NCI-H446 (cell line): ENCODE measurements around the gene NOL7.

ENCODE experiments used
- DNase-seq, 2 experiments: peaks; one replicate each; lab custom pipeline; 2025; lab: John Stamatoyannopoulos, UW

NOL7 gene

DNA sequence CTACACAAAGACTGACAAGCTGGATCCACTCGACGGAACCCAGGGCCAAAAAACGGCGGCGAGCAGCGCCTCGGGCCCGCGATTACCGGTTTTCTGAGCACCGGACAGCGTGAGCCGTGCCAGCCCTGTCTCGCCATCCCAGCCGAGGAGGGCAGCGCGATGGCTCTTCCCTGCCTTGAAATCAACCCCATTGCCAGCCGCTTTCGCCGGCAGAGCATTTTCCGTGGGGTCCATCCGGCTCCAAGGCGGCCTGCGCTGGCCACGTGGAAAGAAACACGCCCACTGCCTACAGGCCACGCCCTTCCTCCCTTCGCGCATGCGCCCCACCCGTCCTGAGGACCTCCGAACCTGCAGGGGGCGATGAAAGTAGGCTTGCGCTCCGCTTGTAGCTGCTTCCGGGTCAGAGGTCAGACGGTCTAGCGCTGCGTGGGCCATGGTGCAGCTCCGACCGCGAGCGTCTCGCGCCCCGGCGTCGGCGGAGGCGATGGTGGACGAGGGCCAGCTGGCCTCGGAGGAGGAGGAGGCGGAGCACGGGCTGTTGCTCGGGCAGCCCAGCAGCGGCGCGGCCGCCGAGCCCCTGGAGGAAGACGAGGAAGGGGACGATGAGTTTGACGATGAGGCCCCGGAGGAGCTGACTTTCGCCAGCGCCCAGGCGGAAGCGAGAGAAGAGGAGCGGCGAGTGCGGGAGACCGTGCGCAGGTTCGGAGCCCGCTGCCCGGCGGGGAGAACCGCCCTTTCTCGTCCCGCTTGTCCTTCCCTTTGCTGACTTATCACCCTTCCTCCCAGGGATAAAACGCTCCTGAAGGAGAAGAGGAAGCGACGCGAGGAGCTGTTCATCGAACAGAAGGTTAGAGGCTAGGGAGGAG lies at the start of gene NOL7:
Gene NOL7 (plus strand): TSS at position 410 of the 866 bp plus-strand sequence. CDS start 24 bp downstream, at position 434.
- DNase-seq, result peak; percentile 96 to 99

DNA sequence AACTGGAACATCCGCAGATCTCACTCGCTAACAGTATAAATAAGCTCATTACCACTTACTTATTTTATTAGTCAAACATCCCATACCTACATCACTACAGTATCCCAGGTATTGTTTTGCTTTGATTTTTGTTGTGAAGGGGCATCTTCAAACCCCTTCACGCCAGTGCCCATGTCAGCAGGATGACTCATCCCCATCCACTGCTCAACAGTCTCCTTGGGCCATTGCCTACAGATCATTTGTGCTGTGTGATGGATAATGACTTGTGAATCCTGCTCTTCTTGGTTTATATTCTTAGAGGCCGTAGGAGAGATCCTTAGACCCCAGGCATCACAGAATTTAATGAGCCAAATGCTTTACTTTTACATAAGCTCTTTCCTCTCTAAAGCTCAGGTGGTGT lies 49.2 kb upstream of the NOL7 start:
- DNase-seq, result no peak

DNA sequence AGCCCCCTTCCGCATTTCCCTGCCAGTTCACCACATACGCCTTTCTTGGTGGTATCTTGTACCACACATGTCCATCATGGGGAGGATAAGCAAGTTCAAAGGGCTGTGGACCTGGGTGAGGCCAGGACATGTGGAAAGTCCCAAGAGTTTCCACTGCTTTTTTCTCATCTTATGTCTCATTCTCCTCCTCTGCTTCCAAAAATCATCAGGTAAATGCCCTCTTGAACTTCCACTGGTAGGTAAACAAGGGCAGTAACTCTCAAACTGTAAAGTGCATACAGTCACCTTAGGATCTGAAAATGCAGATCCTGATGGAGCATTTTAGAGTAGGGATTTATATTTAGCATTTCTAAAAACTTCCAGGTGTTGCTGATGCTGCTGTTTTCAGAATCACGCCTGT lies 48.6 kb upstream of the NOL7 start:
- no peak for DNase-seq

- DNase-seq, result no peak
These were observed 46.2 kb upstream of the NOL7 start for GRCh38 chr6:13568970-13569369.

DNA sequence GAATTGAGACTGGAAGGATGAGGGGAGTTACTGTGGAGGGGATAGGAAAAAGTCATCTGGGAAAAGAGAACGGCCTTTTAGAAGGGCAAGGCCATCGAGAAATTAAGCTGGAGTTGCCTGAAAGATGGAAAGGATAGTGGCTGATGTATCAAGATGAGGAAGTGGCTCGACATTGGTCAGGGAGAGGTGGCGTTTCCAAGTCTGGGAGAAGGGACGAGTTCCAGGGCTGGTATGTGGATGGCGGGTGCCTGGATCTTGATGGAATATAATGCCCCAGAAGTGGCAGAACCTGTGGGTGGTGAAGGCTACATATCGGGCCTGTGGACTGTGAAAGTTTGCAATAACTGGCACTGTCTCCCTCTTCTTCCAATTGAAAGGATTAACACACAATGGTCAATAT lies 42.9 kb upstream of the NOL7 start:
- DNase-seq, result no peak

GRCh38 chr6:13572951-13573654 lies 42.0 kb upstream of the NOL7 start:
- no peak for DNase-seq

DNA sequence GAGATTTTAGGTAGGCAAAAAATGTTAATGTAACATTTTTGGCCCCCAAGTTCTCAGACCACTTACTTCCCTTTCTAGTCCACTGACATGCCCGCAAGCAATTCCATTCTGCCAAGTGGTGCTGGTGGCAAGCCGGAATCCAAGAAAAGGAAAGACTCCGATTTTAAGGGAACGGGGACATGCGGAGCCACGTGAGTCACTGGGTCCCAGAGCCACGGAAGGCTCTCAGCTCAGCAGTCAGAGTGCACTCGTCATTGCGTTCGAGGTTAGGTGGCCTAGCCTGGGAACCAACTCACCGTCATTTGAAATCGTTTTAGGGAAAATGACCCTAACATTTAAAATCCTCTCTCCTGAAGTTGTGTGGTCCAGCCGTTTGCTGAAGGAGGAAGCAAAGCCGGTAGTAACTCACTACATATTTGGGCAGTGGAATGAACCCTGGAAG lies 41.4 kb upstream of the NOL7 start:
- peak in 1 of 2 experiments; percentile 45 for DNase-seq

DNA sequence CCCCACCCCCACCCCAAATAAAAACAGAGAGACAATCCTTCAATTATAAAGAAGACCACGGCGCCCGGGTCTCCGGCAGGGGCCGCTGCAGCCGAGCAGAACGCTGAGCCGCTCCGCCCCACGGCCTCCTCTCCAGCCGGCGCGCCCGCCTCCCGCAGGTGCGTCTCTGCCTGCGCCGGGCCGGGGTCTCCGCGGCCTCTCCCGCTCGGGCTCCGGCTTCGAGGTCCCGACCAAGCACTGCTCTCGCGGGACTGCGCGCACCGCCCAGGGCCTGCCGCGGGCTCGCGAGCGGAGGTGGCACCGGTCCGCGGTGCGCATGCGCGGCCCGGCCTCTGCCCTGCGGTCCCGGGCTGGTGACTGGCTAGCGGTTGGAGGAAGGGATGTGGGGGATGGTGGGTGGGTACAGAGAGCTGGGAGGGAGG lies 41.0 kb upstream of the NOL7 start:
- DNase-seq, result peak; percentile 90 to 97

GRCh38 chr6:13574571-13575376 lies 40.4 kb upstream of the NOL7 start, which contains the start of gene SIRT5:
Gene SIRT5, plus strand, starts transcription at chr6:13574601. Its CDS starts 9,510 bp downstream, at chr6:13584111.
- DNase-seq, result peak; percentile 79 to 90

- no peak for DNase-seq
These were observed 39.8 kb upstream of the NOL7 start for GRCh38 chr6:13575377-13575775.

- no peak for DNase-seq
These were observed 39.1 kb upstream of the NOL7 start for GRCh38 chr6:13576017-13576416.

DNA sequence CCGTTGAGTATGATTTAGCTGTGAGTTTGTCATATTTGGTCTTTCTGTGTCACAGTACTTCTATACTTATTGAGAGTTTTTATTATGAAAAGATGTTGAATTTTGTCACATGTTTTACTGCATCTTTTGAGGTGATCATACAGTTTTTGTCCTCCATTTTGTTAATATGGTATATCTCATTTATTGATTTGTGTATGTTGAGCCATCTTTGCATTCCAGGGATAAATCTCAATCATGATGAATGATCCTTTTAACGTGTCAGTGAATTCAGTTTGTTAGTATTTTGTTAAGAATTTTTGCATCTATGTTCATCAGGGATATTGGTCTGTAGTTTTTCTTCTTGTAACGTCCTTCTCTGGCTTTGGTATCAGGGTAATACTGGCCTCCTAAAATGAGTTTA lies 37.2 kb upstream of the NOL7 start:
- no peak for DNase-seq

DNA sequence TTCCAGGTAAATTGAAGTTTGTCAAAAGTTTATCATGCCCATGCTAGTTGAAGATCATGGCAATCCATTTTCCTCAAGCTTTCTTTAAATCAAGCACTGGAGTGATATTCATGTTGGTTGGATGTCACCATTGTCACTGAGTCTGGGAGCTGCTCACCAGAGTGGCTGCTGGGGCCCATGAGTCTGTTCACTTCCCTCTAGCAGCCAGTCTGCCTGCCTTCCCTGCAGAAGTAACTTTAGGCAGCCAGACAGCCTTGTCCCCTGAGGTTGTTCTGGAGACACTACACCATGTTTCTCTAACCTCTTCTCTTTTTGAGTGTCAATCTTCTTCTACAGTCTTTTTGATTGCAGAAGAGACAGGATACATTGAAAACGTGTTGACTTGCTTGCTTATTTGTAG lies 35.2 kb upstream of the NOL7 start:
- DNase-seq, result no peak

DNA sequence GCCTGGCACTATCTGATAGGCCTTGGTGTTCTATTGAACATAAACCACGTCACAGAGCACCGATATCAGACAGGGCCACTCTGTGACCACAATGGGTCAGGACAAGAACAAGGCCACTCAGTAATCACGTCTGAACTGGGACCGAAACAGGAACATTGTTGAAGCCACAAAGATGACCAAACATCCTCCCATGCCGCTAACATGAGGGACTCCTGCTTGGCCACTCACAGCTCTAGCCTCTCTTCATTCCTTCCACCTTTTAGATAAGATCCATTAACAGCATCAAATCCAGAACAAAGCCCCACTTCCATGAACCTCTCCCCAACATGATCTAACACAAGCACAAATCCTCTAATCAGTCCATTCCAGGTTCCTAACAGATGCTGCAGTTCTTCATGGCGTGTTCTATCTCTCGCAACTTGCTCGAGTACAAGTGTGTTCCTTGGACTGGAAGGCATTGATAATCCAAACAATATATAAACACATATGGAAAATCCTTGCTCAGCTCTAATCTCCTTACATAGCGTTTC lies 33.4 kb upstream of the NOL7 start:
- no peak for DNase-seq

GRCh38 chr6:13586603-13587542 lies 28.3 kb upstream of the NOL7 start:
- DNase-seq, result no peak

DNA sequence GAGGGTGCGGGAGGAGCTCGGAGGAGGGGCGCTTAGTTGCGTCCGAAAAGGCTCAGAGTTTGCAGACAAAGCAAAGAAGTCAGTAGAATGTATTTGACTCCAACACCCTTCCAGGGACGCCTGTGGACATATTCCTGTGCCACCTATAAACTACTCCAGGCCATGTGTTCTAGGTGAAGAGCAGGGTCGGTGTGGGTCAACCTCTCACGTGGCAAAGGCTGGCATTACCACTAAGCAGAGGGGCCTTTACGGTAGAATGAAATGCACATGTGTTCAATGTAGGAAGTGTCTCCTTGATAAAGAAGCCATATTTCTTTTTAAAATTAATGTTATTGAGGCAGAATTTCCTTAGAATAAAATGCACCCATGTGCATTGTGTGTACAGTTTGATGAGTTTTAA lies 25.3 kb upstream of the NOL7 start:
- no peak for DNase-seq

DNA sequence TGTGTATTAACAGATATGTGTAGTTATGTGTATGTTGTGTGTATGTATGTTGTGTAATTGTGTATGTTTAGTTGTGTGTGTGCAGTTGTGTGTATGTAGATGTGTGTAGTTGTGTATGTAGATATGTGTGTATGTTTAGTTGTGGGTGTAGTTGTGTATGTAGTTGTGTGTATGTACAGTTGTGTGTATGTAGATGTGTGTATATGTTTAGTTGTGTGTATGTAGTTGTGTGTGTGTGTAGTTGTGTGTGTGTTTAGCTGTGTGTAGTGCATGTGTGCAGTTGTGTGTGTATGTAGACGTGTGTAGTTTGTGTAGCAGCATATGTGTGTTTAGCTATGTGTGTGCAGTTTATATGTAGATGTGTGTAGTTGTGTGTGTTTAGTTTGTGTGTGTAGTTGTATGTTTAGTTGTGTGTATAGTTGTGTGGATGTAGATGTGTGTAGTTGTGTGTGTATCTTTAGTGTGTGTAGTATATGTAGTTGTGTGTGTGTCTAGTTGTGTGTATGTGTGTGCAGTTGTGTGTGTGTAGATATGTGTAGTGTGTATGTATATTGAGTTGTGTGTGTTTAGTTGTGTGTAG lies 24.5 kb upstream of the NOL7 start:
- DNase-seq, result no peak

DNA sequence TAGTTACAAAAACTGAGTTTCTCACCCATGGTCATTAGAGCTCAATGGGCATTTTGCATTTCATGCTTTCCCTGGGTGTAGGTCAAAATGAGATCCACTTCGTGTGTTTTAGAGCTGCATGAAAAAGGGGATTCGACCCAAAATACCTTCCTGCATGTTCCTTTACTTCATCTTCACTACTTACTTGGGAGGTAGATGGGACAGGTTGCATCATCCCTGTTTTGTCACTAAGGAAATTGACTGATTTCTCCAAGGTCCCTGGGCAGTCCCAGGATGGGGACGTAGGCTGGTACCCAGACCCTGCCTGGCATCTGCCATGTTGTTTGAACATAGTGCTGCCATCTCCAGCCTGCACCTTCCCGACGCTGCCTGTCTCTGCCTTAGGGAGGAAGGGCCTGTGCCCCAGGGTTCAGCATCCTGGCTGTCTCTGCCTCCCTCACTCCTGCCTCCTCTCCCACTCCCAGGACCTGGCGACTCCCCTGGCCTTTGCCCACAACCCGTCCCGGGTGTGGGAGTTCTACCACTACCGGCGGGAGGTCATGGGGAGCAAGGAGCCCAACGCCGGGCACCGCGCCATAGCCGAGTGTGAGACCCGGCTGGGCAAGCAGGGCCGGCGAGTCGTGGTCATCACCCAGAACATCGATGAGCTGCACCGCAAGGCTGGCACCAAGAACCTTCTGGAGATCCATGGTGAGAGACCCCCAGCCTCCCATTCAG lies 23.8 kb upstream of the NOL7 start:
- no peak for DNase-seq

DNA sequence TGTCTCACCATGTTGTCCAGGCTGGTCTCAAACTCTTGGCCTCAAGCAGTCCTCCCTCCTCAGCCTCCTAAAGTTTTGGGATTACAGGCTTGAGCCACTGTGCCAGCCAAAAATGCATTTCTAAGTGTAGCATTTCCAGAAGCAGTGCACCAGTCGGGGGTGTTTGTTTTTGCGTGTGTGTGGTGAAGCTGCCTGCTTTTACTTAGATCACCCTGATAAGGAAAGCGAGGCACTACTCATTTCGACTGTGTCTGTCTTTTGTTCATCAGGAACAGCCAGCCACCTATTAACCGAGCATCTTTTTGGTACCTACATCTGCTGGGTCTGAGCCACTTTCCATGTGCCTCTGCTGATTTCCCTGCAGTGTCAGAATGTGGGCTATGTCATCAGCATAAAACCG lies 22.0 kb upstream of the NOL7 start:
- DNase-seq, result no peak

- no peak for DNase-seq
These were observed 21.4 kb upstream of the NOL7 start for GRCh38 chr6:13593720-13594119.
